Stimulated activated CD8-positive, alpha-beta memory T cell treated with anti-CD3 and anti-CD28 coated beads, Interleukin-15, amount 100 ng/mL, for 4 hours (primary cell): ENCODE measurements around the gene ZNF672.

Experiments used
- DNase-seq, 2 donors: peaks; one replicate each; pipeline ENCODE4 v3.0.0-alpha.2; 2020; ENCODE audit warnings: low read depth in 2 of 2

Gene ZNF672

DNA sequence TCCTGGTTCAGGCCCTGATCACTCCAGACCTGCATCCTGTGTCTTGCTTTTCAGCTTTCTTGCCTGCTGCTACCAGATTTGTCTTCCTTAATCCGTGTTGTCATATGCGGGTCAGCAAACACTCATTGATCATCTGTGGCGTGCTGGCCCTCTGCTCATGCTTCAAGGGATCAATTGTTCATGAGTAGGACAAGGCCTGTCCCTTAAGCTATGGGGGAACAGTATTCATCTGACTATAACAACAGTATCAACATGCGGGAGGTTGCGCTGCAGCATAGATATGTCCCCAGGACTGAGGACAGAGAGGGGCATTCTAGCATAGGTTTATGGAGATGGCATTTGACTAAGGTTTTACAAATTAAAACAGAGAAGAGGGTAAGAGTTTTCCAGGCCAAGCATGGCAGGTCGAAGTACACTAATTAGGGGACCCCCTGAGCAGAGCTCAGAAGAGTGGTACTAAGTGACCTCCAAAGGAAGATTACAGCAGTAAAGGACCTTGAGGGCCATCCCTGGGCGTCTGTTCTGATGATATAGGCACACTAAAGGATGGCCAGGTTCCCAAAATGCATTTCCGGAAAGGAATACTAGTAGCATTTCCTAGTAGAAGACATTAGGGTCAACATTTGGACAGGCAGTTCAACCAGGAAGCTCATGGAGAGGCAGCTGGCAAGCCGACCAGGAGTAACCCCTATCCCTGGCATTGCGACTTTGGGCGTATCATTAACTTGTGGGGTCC, 811 bp upstream of the ZNF672 start:
- no peak for DNase-seq

GRCh38 chr1:248838357-248839167, 538 bp downstream of the ZNF672 start:
- DNase-seq: peak; percentile 72 to 73

GRCh38 chr1:248839168-248839555, 1.1 kb downstream of the ZNF672 start:
- no peak for DNase-seq

DNA sequence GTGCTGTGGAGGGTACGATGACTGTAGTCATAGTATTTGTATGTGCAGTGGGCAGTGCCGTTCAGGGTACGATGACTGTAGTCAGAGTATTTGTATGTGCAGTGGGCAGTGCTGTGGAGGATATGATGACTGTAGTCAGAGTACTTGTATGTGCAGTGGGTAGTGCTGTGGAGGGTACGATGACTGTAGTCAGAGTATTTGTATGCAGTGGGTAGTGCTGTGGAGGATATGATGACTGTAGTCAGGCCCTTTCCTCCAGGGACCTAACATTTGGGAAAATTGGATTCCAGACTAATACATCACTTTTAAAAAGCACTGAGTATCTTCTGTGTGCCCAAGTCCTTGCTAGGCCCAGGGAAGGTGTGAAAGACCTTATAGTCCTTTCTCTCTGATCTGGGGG, 2.9 kb downstream of the ZNF672 start:
- DNase-seq: no peak

GRCh38 chr1:248841702-248842395, 3.8 kb downstream of the ZNF672 start:
- DNase-seq: no peak

DNA sequence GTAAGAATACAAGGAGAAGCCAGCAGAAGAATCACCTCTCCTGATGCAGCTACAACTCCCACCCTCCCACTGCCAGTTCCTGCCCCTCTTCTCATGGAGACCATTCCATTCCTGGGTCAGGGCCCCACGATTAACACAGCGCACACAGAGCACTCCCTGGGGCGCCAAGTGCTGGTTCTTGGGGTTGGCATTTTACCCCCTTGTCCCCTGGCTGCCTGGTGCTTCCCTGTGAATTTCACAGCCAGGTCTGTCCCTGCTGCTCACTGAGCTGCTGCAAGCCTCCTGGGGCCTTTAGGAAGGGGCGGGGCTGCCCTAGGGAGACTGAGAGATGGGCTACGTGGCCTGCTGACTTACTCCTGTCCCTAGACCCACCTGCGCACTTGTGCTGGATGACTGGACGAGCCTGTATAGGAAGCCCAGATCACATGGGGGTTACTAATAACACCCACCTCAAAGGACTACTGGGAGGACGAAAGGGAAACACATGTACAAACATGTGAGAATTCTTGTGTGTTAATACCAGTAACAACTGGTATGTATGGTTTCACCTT, 4.8 kb downstream of the ZNF672 start:
- no peak for DNase-seq

GRCh38 chr1:248843687-248844086, 5.7 kb downstream of the ZNF672 start:
- DNase-seq: no peak

GRCh38 chr1:248844526-248844925, 6.5 kb downstream of the ZNF672 start:
- no peak for DNase-seq

DNA sequence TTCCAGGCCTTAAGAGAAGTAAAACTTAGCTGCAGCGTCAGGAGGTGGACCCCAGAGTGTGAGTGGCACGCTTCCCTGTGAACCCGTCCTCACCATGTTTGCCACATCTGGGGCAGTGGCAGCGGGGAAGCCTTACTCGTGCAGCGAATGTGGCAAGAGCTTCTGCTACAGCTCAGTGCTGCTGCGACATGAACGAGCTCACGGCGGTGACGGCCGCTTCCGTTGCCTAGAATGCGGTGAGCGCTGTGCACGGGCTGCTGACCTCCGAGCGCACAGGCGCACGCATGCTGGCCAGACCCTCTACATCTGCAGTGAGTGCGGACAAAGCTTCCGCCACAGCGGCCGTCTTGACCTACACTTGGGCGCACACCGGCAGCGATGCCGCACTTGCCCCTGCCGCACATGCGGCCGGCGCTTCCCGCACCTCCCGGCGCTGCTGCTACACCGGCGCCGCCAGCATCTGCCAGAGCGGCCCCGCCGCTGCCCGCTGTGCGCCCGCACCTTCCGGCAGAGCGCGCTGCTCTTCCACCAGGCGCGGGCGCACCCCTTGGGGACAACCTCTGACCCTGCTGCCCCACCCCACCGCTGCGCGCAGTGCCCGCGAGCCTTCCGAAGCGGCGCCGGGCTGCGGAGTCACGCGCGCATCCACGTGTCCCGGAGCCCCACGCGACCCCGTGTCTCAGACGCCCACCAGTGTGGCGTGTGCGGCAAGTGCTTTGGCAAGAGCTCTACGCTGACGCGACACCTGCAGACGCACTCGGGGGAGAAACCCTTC, 9.3 kb downstream of the ZNF672 start:
- DNase-seq: no peak

GRCh38 chr1:248847956-248848561, 10.0 kb downstream of the ZNF672 start:
- DNase-seq: no peak

- DNase-seq: no peak
These were observed 10.6 kb downstream of the ZNF672 start for GRCh38 chr1:248848602-248849001.

DNA sequence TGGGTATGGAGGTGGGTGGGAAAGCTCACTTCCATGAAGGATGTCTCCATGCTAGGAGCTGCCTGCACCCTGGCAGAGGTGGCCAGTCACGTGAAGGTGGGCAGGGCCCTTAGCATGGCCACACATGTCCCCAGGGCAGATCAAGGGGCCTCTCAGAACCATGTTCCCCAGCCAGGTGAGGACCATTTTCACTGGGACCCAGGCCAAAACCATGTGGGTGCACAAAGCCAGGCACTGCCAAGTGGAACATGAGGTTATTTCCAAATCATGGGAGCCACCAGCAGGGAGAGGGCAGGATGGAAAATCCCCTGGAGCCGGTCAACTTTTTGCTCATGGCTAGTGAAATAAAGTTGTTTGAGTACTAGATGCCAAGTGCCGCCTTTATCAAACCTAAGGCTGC, 11.1 kb downstream of the ZNF672 start:
- no peak for DNase-seq

GRCh38 chr1:248849637-248850036, 11.6 kb downstream of the ZNF672 start:
- DNase-seq: no peak

- DNase-seq: no peak
These were observed 12.1 kb downstream of the ZNF672 start for GRCh38 chr1:248850124-248850523.

GRCh38 chr1:248850536-248851251, 12.7 kb downstream of the ZNF672 start:
- no peak for DNase-seq

DNA sequence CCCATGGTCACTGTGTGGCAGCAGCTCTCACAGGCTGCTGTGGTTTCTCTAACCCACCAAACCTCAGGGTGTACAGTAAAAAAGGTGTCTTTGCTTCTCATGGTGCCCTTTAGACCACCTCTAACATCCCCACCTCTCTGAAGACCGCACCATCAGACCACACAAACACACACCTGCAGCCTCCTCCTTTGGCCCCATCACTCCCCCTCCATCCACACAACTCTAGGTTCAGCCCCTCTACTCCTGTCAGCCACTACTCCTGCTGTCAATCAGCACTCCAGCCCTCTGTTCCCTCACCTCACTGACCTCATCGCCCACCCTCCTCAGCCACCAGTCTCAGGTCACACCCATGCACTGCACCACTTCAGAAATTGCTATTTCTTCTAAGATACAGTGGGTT, 13.4 kb downstream of the ZNF672 start:
- DNase-seq: no peak

- DNase-seq: no peak
These were observed 14.7 kb downstream of the ZNF672 start for GRCh38 chr1:248852481-248853405.

- peak; percentile 26 to 27 for DNase-seq
These were observed 15.8 kb downstream of the ZNF672 start for GRCh38 chr1:248853663-248854375.

DNA sequence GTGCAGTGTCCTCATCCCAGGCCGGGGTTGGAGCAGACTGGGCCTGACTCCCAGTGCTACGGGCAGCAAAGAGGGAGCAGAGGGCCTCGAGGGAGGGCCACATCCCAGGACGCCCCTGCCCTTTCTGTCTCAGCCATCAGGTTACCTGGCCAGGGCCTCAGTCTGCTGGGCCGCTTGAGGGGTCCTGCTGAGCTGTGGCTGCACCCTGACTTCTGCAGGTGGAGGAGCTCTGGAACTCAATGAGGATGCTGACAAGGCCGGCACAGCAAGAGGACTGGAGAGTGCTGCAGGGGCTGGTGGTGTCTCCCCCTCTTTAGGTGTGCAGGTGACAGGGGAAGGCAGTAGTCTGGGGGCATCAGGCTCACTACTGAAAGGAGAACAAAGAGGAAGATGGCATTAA, 17.6 kb downstream of the ZNF672 start:
- DNase-seq: no peak
